ENCODE measurements around the gene RBM20.

The RBM20 gene

DNA sequence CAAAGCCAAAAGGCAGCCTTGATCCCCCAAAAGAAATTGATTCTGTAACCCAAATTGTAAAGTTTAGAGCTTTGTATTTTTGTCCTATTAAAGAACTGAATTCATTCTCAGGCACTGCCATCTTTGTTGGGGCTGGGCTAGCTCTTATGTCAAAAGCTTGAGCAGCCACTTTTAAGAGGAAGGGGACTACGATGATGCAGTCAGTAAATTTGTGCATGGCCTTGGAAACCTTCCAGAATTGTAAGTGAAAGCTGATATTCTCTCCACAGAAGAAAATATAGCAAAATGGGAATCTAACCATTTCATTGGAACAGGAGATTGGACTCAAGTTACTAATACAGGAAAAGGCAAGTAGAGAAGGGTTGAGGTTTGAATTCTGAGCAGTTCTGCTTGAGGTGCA lies 50.1 kb downstream of the RBM20 start:
- TF ChIP-seq, protein P1, sequence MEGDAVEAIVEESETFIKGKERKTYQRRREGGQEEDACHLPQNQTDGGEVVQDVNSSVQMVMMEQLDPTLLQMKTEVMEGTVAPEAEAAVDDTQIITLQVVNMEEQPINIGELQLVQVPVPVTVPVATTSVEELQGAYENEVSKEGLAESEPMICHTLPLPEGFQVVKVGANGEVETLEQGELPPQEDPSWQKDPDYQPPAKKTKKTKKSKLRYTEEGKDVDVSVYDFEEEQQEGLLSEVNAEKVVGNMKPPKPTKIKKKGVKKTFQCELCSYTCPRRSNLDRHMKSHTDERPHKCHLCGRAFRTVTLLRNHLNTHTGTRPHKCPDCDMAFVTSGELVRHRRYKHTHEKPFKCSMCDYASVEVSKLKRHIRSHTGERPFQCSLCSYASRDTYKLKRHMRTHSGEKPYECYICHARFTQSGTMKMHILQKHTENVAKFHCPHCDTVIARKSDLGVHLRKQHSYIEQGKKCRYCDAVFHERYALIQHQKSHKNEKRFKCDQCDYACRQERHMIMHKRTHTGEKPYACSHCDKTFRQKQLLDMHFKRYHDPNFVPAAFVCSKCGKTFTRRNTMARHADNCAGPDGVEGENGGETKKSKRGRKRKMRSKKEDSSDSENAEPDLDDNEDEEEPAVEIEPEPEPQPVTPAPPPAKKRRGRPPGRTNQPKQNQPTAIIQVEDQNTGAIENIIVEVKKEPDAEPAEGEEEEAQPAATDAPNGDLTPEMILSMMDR (IDR thresholded peaks at IDR 0.05) = no peak
- no peak overlapping the region for H3K4me3 ChIP-seq
- DNase-seq (ENCODE audit: low spot score) = no peak
- H3K27ac ChIP-seq = no peak overlapping the region

DNA sequence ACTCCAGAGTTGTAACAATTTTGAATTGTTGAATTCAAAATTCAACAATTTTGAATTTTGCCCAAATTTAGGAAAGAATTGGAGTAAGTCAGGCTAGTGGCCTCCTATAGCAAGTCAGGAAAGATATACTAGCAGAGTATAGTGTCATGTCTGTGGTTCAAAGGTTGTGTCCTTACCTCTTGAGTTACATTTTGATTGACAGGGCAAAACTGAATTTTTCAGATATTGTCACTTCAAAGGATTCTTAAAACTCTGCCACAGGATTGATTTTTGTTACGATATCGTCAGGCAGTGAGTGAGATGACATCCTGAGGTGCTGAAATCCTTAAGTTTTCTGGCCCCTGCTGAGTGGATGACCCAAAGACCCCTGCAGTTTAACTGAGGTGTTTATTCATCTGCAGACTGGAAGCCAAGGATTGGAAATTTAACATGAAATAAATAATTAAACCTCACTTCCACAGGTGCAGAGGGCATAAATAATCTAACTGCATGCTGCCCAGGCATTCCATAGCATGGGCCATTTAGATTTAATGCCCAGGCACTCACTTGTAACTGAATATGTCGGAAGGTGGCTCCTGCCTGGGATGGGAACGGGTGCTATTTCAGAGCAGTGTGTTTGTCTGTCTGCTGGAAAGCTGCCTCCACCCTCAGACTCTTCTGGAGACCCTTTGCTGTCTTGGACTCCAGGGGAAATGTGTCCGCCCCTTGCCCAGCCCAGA lies 50.8 kb downstream of the RBM20 start:
- Histone ChIP-seq H3K4me3 (no peak overlapping the region), H3K27ac (no peak overlapping the region)
- TF ChIP-seq, protein P1 (IDR thresholded peaks at IDR 0.05) = no peak
- DNase-seq (ENCODE audit: low spot score) = peak; percentile 28

DNA sequence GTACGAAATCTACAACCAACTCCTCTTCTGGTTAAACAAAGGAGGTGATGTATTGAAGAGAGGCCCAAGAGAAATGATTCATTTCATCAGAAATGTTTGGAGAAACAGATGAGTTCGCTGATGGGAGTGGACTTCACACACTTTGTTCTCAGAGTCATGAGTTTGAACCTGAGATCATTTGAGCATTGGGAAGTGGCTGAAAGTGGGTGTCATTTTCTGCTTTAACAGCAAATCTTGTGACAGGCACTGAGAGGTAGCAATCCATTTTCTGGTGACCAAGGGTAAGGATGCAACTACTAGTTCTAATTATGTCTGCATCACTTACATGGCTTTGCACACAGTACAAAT lies 51.4 kb downstream of the RBM20 start:
- Histone ChIP-seq H3K27ac (no peak overlapping the region), H3K4me3 (no peak overlapping the region)
- TF ChIP-seq, protein P1 (IDR thresholded peaks at IDR 0.05) = no peak
- no peak for DNase-seq (ENCODE audit: low spot score)

DNA sequence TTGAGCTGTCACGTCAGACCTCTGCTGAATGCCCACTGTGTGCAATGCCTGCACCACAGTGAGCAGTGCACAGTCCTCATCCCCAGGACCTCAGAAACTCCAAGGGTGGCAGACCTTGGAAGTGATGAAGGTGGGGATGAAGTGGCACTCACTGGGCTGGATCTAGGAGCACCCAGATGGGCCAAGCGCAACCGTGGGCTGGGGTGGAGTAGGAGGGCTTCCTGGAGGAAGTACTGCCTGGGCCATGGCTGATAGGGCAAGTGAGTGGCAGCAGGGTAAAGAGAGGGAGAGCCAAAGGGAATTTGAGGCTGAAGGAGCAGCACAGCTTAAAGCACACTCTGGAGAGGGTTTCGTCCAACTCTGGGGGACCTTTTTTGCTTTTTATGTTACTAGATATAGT lies 52.3 kb downstream of the RBM20 start:
- peak; percentile 38 for DNase-seq (ENCODE audit: low spot score)
- TF ChIP-seq, protein P1 (IDR thresholded peaks at IDR 0.05) = no peak

DNA sequence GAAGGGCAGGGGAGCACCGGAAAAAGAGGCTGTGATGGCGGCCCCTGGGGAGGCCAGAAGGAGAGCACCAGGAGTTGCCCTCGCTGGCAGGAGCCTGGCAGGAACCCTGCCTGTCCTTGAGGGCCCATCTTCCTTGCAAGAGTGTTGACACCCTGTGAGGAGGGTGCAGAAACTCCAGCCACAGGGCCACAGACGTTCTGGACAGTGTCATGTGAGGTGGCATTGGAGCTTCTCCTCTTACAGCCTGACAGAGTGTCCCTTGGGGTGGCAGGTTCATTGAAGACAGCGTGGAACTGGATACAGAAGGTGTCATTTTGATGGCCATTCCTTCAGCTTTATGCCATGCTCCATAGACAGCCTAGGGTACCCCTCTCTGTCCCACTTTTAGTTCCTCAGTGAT lies 54.2 kb downstream of the RBM20 start:
- peak overlapping the region in 1 of 2 donors; percentile 51 for H3K27ac ChIP-seq
- TF ChIP-seq, protein P1 (IDR thresholded peaks at IDR 0.05) = no peak
- DNase-seq (ENCODE audit: low spot score) = peak; percentile 57

More for the DNA sequence above, 52.3 kb downstream of the RBM20 start:
- Histone ChIP-seq H3K4me3 (no peak overlapping the region), H3K27ac (no peak overlapping the region)

DNA sequence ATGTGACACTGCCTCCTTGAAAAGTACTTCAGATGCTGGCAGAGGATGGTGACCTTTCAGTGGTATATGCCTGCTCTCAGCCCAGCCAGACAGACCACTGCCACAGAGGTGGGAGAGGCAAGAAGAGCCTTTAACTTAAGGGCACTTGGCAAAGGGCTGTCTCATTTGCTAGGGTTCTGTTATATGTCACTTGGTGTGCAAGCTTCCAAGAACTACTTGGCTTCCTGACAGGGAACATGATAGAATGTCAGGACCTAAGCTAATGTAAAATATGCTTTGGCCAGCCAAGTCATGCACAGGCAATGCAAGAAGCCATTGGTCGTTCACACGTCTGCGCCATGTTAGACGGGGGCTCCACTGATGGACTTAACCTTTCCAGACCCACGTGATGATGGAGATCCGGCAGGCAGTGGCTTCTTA lies 54.7 kb downstream of the RBM20 start:
- TF ChIP-seq, protein P1 (IDR thresholded peaks at IDR 0.05) = no peak
- H3K4me3 ChIP-seq = no peak overlapping the region
- peak; percentile 61 for DNase-seq (ENCODE audit: low spot score)
- H3K27ac ChIP-seq = peak overlapping the region in 1 of 2 donors; percentile 51

More for the DNA sequence above, 54.2 kb downstream of the RBM20 start:
- H3K4me3 ChIP-seq = no peak overlapping the region

DNA sequence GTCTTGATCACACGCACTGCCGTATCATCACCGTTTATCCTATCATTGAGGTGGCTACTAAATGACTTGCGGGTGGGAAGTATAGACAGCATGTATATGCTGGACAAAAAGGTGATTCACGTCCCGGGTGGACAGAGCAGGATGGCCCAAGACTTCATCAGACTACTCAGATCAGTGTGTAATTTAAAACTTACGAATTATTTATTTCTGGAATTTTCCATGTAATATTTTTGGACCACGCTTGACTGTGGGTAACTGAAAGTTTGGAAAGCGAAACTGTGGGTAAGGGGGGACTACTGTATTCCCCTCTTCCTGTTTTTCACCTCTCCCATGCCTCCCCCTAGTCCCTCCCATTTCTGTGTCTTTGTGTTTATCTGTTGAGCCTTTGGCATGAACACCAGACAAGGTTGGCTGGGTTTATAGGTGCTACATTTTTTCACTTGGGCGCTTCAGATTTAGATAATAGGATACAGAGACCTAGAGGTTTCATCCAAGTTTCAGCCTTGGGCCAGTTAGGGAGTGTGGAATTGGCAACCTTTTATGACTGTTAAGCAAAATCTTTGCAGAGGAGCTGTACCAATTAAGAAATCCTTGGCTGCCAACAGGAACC lies 55.8 kb downstream of the RBM20 start:
- Histone ChIP-seq H3K4me3 (no peak overlapping the region), H3K27ac (peak overlapping the region; percentile 37 to 66)
- DNase-seq (ENCODE audit: low spot score) = peak; percentile 33
- TF ChIP-seq, protein P1 (IDR thresholded peaks at IDR 0.05) = no peak
